Mononuclear cell (primary cell): Measurements from ENCODE around the gene CPLX1. TPM values are rescaled to one million over a fixed set of nuclear protein-coding genes. Genes with fewer than 3 reads are reported as not detected.
"Not testable (repeated sequence)": the region's sequence is repeated elsewhere in the genome, so short reads cannot be mapped to it uniquely, and the experiment has no call there.

ENCODE experiments used
- H3K27me3 ChIP-seq: 2 replicates; pipeline ENCODE4 v1.6.0; 2011; ENCODE audit warnings: low read length, control low read depth; ENCODE audit not compliant: insufficient read depth
- H3K4me1 ChIP-seq: 2 replicates; pipeline ENCODE4 v1.5.1; 2011; ENCODE audit warnings: mild to moderate bottlenecking, low read length, control low read depth; ENCODE audit not compliant: insufficient read depth
- H3K4me3 ChIP-seq: 2 replicates; pipeline ENCODE4 v1.5.1; 2011; ENCODE audit warnings: mild to moderate bottlenecking, low read length, moderate library complexity
- H3K9me3 ChIP-seq: 2 replicates; pipeline ENCODE4 v1.5.1; 2011; ENCODE audit warnings: low read depth, mild to moderate bottlenecking, control low read depth, low read length
- total RNA-seq: library from RNA; depleted of rRNA; stranded (reverse); fragments of >200 nt; gene quantifications from one replicate; pipeline ENCODE4 v1.2.3, GENCODE V29; 2012

Gene CPLX1
- total RNA-seq, 1 donor: 0.10 TPM

GRCh38 chr4:744212-744841, 81.6 kb downstream of the CPLX1 start:
- no peak overlapping the region for H3K4me3 ChIP-seq

DNA sequence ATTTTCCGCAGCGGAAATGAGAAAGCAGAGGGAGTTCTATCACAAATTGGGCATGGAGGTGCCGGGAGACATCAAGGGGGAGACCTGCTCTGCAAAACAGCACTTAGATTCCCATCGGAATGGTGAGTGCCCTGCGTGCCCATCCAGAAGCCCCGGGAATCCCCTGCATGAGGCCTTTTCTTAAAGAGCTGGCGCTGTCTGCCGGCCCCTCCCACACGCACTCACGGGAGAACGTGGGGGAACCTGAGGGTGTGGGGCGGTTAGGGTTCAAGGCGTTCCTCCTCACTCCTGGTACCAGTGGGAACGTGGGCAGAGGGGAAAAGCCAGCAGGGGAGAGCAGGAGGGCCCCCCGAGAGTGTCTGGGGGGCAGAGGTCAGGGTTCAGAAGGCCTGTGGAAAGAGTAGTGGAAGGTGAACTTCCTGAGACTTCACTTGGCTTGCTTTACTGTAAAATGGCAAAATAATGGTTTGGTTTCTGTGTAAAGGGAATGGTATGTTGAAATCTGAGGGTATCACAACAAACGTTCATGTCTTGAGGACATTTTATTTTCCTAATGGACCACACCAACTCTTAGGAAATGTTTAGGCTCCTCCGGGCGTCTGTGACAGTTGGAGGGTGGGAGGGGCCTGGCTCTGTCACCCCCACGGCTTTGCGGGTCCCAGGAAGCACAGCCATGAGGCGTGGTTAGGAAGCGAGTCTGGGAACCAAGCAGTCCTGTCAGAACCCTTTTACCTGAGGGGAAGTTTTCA, 82.3 kb downstream of the CPLX1 start:
- Histone ChIP-seq H3K9me3 (no peaks in the 10 kb centered on the region), H3K4me3 (no peak overlapping the region)

More at GRCh38 chr4:744212-744841, 81.6 kb downstream of the CPLX1 start:
- Histone ChIP-seq H3K27me3 (no peaks in the 10 kb centered on the region), H3K9me3 (no peaks in the 10 kb centered on the region), H3K4me1 (no peaks in the 10 kb centered on the region)

DNA sequence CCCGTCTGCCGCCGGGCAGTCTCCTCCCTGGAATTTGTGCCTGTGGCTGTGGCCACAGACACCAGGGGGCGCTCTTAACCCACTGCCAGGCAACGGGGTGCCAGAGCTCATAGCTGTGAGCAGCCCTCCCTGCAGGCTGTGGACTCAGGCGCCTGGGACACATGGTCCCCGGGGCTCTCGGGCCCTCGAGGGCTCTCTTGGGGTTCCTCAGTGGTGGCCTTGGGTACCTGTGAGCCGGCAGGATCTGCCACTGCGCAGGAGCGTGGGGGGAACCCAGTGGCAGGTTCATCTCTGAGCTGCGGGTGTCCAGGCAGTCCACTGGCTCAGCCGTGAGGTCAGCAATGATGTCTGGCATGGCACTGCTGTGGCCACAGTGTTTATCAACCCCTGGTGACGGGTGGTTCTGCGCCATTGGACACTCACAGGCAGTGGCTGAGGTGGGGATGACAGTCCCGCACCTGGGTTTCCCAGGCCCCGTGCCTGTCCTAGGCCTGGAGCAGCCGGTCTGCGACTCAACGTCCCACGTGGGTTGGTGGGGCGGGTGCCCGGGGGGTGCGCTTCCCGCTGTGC, 83.1 kb downstream of the CPLX1 start:
- Histone ChIP-seq H3K4me3 (no peak overlapping the region), H3K27me3 (no peaks in the 10 kb centered on the region), H3K4me1 (no peaks in the 10 kb centered on the region), H3K9me3 (no peaks in the 10 kb centered on the region)

More for the DNA sequence above, 82.3 kb downstream of the CPLX1 start:
- Histone ChIP-seq H3K4me1 (no peaks in the 10 kb centered on the region), H3K27me3 (no peaks in the 10 kb centered on the region)

GRCh38 chr4:742096-742741, 83.7 kb downstream of the CPLX1 start:
- no peak overlapping the region for H3K4me3 ChIP-seq
- no peaks in the 10 kb centered on the region for H3K9me3 ChIP-seq
- no peaks in the 10 kb centered on the region for H3K4me1 ChIP-seq
- no peaks in the 10 kb centered on the region for H3K27me3 ChIP-seq

GRCh38 chr4:740656-741282, 85.2 kb downstream of the CPLX1 start:
- Histone ChIP-seq H3K4me3 (no peak overlapping the region), H3K27me3 (no peaks in the 10 kb centered on the region), H3K9me3 (no peaks in the 10 kb centered on the region), H3K4me1 (no peaks in the 10 kb centered on the region)

- H3K27me3 ChIP-seq: no peaks in the 10 kb centered on the region
- H3K9me3 ChIP-seq: no peaks in the 10 kb centered on the region
- H3K4me3 ChIP-seq: no peak overlapping the region
- H3K4me1 ChIP-seq: no peaks in the 10 kb centered on the region
Observed at GRCh38 chr4:740011-740410, 85.9 kb downstream of the CPLX1 start.

- H3K9me3 ChIP-seq: no peaks in the 10 kb centered on the region
- H3K4me3 ChIP-seq: no peak overlapping the region
- H3K27me3 ChIP-seq: no peaks in the 10 kb centered on the region
- H3K4me1 ChIP-seq: no peaks in the 10 kb centered on the region
Observed at GRCh38 chr4:739569-739968, 86.4 kb downstream of the CPLX1 start.

GRCh38 chr4:738781-739280, 87.1 kb downstream of the CPLX1 start:
- Histone ChIP-seq H3K4me3 (no peak overlapping the region), H3K27me3 (no peaks in the 10 kb centered on the region), H3K4me1 (no peaks in the 10 kb centered on the region), H3K9me3 (no peaks in the 10 kb centered on the region)

DNA sequence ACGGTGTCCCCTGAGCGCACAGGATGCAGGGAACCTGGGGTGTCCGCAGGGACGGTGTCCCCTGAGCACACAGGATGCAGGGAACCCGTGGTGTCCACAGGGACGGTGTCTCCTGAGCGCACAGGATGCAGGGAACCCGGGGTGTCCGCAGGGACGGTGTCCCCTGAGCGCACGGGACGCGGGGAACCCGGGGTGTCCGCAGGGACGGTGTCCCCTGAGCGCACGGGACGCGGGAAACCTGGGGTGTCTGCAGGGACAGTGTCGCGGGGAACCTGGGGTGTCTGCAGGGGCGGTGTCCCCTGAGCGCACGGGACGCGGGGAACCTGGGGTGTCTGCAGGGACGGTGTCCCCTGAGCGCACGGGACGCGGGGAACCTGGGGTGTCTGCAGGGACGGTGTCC, 89.4 kb downstream of the CPLX1 start:
- not testable (repeated sequence) for H3K27me3 ChIP-seq

GRCh38 chr4:735583-735982, 90.3 kb downstream of the CPLX1 start:
- no peak overlapping the region for H3K4me3 ChIP-seq
- H3K9me3 ChIP-seq: no peaks in the 10 kb centered on the region
- H3K27me3 ChIP-seq: no peaks in the 10 kb centered on the region
- no peaks in the 10 kb centered on the region for H3K4me1 ChIP-seq

More for the DNA sequence above, 89.4 kb downstream of the CPLX1 start:
- not testable (repeated sequence) for H3K4me3 ChIP-seq, H3K9me3 ChIP-seq, H3K4me1 ChIP-seq

Other genes with a start within 250 kb of the CPLX1 start
- gene TMEM271, start 249.8 kb downstream of the CPLX1 start, total RNA-seq: not detected
- 10.4 TPM for gene PDE6B, start 200.6 kb downstream of the CPLX1 start, total RNA-seq
- 39.3 TPM for gene ATP5ME, start 151.9 kb downstream of the CPLX1 start, total RNA-seq
- gene MYL5, start 151.6 kb downstream of the CPLX1 start, total RNA-seq: 9.3 TPM
- gene SLC49A3, start 137.0 kb downstream of the CPLX1 start, total RNA-seq: 2.9 TPM
- 49.7 TPM for gene PCGF3, start 120.3 kb downstream of the CPLX1 start, total RNA-seq
- 62.2 TPM for gene GAK, start 106.2 kb upstream of the CPLX1 start, total RNA-seq
- gene TMEM175, start 106.3 kb upstream of the CPLX1 start, total RNA-seq: 15.4 TPM
- gene DGKQ, start 147.4 kb upstream of the CPLX1 start, total RNA-seq: 10.8 TPM
- gene IDUA, start 160.9 kb upstream of the CPLX1 start, total RNA-seq: 8.5 TPM
- 0.10 TPM for gene SLC26A1, start 167.3 kb upstream of the CPLX1 start, total RNA-seq
- 5.8 TPM for gene FGFRL1, start 185.5 kb upstream of the CPLX1 start, total RNA-seq